HG03439 (cell line): ENCODE results near the gene CNOT6L.
A peak's percentile ranks its signal among the peaks of the same experiment; 100 is the strongest.

Experiments
- ATAC-seq: cut with Tn5 transposase; IDR thresholded peaks from one replicate; pipeline ENCODE4 v1.9.1; 2021; ENCODE audit warnings: mild to moderate bottlenecking, moderate library complexity; ENCODE audit not compliant: unreplicated experiment

Gene CNOT6L

GRCh38 chr4:77820649-77821561 is 1.7 kb upstream of the CNOT6L start:
- ATAC-seq, result no peak

- peak; percentile 75 for ATAC-seq
Observed at GRCh38 chr4:77819843-77820648, 878 bp upstream of the CNOT6L start.

- ATAC-seq, result peak; percentile 14
Observed at GRCh38 chr4:77819404-77819842, 255 bp upstream of the CNOT6L start.

- no peak for ATAC-seq
Observed at GRCh38 chr4:77818073-77818601, 1.0 kb downstream of the CNOT6L start.

GRCh38 chr4:77817304-77818072 is 1.7 kb downstream of the CNOT6L start:
- no peak for ATAC-seq

- no peak for ATAC-seq
Observed at GRCh38 chr4:77816546-77816945, 2.6 kb downstream of the CNOT6L start.

- no peak for ATAC-seq
Observed at GRCh38 chr4:77815636-77816035, 3.5 kb downstream of the CNOT6L start.

- ATAC-seq, result no peak
Observed at GRCh38 chr4:77805840-77806239, 13.3 kb downstream of the CNOT6L start.

- no peak for ATAC-seq
Observed at GRCh38 chr4:77804471-77804870, 14.7 kb downstream of the CNOT6L start.

GRCh38 chr4:77802402-77802801 is 16.8 kb downstream of the CNOT6L start:
- no peak for ATAC-seq

- ATAC-seq, result no peak
Observed at GRCh38 chr4:77801260-77801608, 17.9 kb downstream of the CNOT6L start.

- ATAC-seq, result no peak
Observed at GRCh38 chr4:77800483-77801259, 18.5 kb downstream of the CNOT6L start.

GRCh38 chr4:77800077-77800476 is 19.1 kb downstream of the CNOT6L start:
- no peak for ATAC-seq

- ATAC-seq, result no peak
Observed at GRCh38 chr4:77798385-77798784, 20.8 kb downstream of the CNOT6L start.

- ATAC-seq, result no peak
Observed at GRCh38 chr4:77797239-77797638, 21.9 kb downstream of the CNOT6L start.

GRCh38 chr4:77795326-77795725 is 23.8 kb downstream of the CNOT6L start:
- ATAC-seq, result no peak

GRCh38 chr4:77790146-77790545 is 29.0 kb downstream of the CNOT6L start:
- no peak for ATAC-seq

- no peak for ATAC-seq
Observed at GRCh38 chr4:77788990-77789389, 30.2 kb downstream of the CNOT6L start.

- no peak for ATAC-seq
Observed at GRCh38 chr4:77787969-77788368, 31.2 kb downstream of the CNOT6L start.

- no peak for ATAC-seq
Observed at GRCh38 chr4:77785669-77786068, 33.5 kb downstream of the CNOT6L start.
